B cell (primary cell): ENCODE data around the gene MDGA2. TPM values are rescaled to one million over a fixed set of nuclear protein-coding genes. Genes with fewer than 3 reads are reported as not detected.

ENCODE experiments used
- ATAC-seq: fragments of 200-7000 bp; cut with Tn5 transposase; one replicate; pipeline ENCODE4 v1.10.0; 2021; ENCODE audit warnings: low read depth, mild to moderate bottlenecking, moderate number of reproducible peaks, moderate library complexity
- CTCF ChIA-PET: fragments of 350-600 bp; sonication (Branson Sonifier 250); formaldehyde crosslinking; loops from one replicate; lab custom pipeline; 2021; ENCODE audit warnings: antibody characterized with exemption, inconsistent platforms; lab: Charles Lee
- POLR2A ChIA-PET: fragments of 350-600 bp; sonication (Branson Sonifier 250); formaldehyde crosslinking; loops from one replicate; lab custom pipeline; 2021; ENCODE audit warnings: antibody characterized with exemption; lab: Charles Lee
- DNase-seq: peaks from one replicate; pipeline ENCODE4 v3.0.0; 2013
- H2AFZ ChIP-seq: 2 replicates; pipeline ENCODE4 v1.6.1; 2012; ENCODE audit warnings: mild to moderate bottlenecking, low read depth, low read length; ENCODE audit not compliant: insufficient read depth, poor library complexity, severe bottlenecking
- H3K27ac ChIP-seq, 2 donors: 1 replicate in 1 of 2; 2 replicates in 1 of 2; pipeline ENCODE4 v1.5.1; 2012 to 2013; ENCODE audit warnings: low read length in 2 of 2, mild to moderate bottlenecking in 2 of 2, moderate library complexity in 1 of 2
- H3K27me3 ChIP-seq, 4 experiments: fragments of 200-600 bp in 1 of 4; sonication (generic) in 1 of 4; replicated peaks in 1 of 4; 1 replicate in 2 of 4; 2 replicates in 2 of 4; pipeline versions ENCODE4 v1.6.1 to v1.7.0; 2013 to 2016; ENCODE audit warnings: low read length in 3 of 4, mild to moderate bottlenecking in 2 of 4, mixed read lengths in 1 of 4, moderate library complexity in 1 of 4; ENCODE audit not compliant: insufficient read depth in 4 of 4, control insufficient read depth in 3 of 4; ENCODE audit errors: control extremely low read depth in 1 of 4
- H3K36me3 ChIP-seq, 2 experiments: replicated peaks in 1 of 2; 1 replicate in 1 of 2; 2 replicates in 1 of 2; pipeline versions ENCODE4 v1.6.1 to v1.7.1; 2013; ENCODE audit warnings: low read length in 1 of 2; ENCODE audit not compliant: insufficient read depth in 2 of 2, control insufficient read depth in 1 of 2; ENCODE audit errors: control extremely low read depth in 1 of 2, extremely low read depth in 1 of 2
- H3K4me1 ChIP-seq, 2 donors: fragments of 200-600 bp in 1 of 2; sonication (generic) in 1 of 2; 1 replicate in 1 of 2; 2 replicates in 1 of 2; pipeline versions ENCODE4 v1.5.1 to v1.6.1; 2013 to 2017; ENCODE audit warnings: low read length in 2 of 2; ENCODE audit not compliant: control insufficient read depth in 2 of 2, insufficient read depth in 2 of 2
- H3K4me2 ChIP-seq: replicated peaks from 2 replicates; pipeline ENCODE3; 2012; ENCODE audit warnings: mild to moderate bottlenecking, low read depth, low read length; ENCODE audit not compliant: poor library complexity, severe bottlenecking
- H3K4me3 ChIP-seq, 5 experiments: fragments of 200-600 bp in 1 of 5; sonication (generic) in 1 of 5; 1 replicate in 3 of 5; 2 replicates in 2 of 5; pipeline versions ENCODE4 v1.5.1 to v1.7.0; 2011 to 2016; ENCODE audit warnings: low read length in 4 of 5, mild to moderate bottlenecking in 4 of 5, low read depth in 2 of 5, control low read depth in 1 of 5, moderate library complexity in 1 of 5; ENCODE audit not compliant: insufficient read depth in 1 of 5; ENCODE audit errors: control extremely low read depth in 1 of 5, extremely low read depth in 1 of 5
- H3K79me2 ChIP-seq: fragments of 200-600 bp; sonication (generic); one replicate; pipeline ENCODE4 v1.6.0; 2016; ENCODE audit warnings: low read length; ENCODE audit not compliant: control insufficient read depth, insufficient read depth
- H3K9ac ChIP-seq: fragments of 200-600 bp; sonication (generic); 2 replicates; pipeline ENCODE4 v1.6.1; 2017; ENCODE audit warnings: mild to moderate bottlenecking, low read length, moderate library complexity
- H3K9me3 ChIP-seq, 3 donors: one replicate each; pipeline versions ENCODE4 v1.6.1 to v1.7.1; 2013; ENCODE audit warnings: low read length in 2 of 3; ENCODE audit not compliant: control insufficient read depth in 2 of 3, insufficient read depth in 1 of 3; ENCODE audit errors: control extremely low read depth in 1 of 3
- H4K20me1 ChIP-seq: 2 replicates; pipeline ENCODE4 v1.6.0; 2012; ENCODE audit warnings: mild to moderate bottlenecking, low read length; ENCODE audit not compliant: insufficient read depth, control insufficient read depth, poor library complexity, severe bottlenecking
- H3K27ac Mint-ChIP-seq: one replicate; pipeline ENCODE4 v1.8.0; 2021; ENCODE audit warnings: mixed read lengths
- H3K27me3 Mint-ChIP-seq: one replicate; pipeline ENCODE4 v1.8.0; 2021; ENCODE audit warnings: mixed read lengths
- H3K4me1 Mint-ChIP-seq: one replicate; pipeline ENCODE4 v1.8.0; 2021; ENCODE audit warnings: mixed read lengths
- H3K4me3 Mint-ChIP-seq: one replicate; pipeline ENCODE4 v1.8.0; 2021; ENCODE audit warnings: mixed read lengths
- H3K9me3 Mint-ChIP-seq: one replicate; pipeline ENCODE4 v1.8.0; 2022; ENCODE audit warnings: mixed read lengths; ENCODE audit not compliant: insufficient read depth
- CTCF ChIP-seq: fragments of 200-600 bp; IDR thresholded peaks from one replicate; pipeline ENCODE4 v1.8.0; 2022; ENCODE audit warnings: antibody characterized with exemption, mild to moderate bottlenecking
- EZH2 ChIP-seq: IDR thresholded peaks from 2 replicates; pipeline ENCODE4 v1.6.1; 2012; ENCODE audit warnings: borderline replicate concordance, low read depth, mild to moderate bottlenecking, moderate library complexity, low read length; ENCODE audit not compliant: insufficient read depth, poor library complexity, severe bottlenecking
- WGBS: methylation state at CpG from one replicate; pipeline ENCODE4 v1.1.5; 2013; ENCODE audit warnings: missing lambda C conversion rate; ENCODE audit not compliant: insufficient coverage; 5-methylcytosine and 5-hydroxymethylcytosine counted together
- intact Hi-C: fragments of 100-400 bp; cut with micrococcal nuclease; formaldehyde crosslinking; loops from one replicate; pipeline ENCODE4 v1.10.0; 2022
- polyA plus RNA-seq: library from polyadenylated mRNA; depleted of rRNA; stranded (reverse); fragments of >200 nt; gene quantifications from 2 replicates; pipeline ENCODE4 v1.2.3, GENCODE V29; 2012
- total RNA-seq, 2 donors: library from RNA; stranded (reverse); fragments of 120-200 nt in 1 of 2; gene quantifications; 1 replicate in 1 of 2; 2 replicates in 1 of 2; pipeline versions ENCODE4 v1.2.3 to v1.2.4, GENCODE V29; 2013 to 2022

MDGA2 gene
- total and polyA plus RNA-seq, 2 donors (not counting 1 experiment from before 2014, with no cell fraction given) = not detected

DNA sequence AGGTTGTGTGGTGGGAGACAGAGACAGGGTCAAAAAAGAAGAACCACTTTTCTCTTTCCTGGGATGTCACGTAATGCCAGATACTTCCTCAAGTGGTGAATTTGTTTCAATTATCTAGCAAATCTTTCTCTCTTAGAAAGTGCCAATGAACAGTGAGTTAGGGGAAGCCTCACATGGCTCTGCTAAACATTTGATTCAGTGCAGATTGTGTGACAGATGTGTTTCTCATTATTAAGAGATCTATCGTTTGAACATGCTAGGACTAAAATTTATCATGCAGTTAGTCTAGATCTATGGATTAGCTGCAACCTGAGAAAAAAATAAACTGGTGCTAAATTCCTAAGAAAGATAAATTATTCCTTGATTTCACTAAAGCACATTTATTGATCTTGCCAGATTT lies 247.8 kb downstream of the MDGA2 start:
- intact Hi-C loops = no loop called here
- no peak overlapping the region for H3K27ac Mint-ChIP-seq
- no peaks in the 10 kb centered on the region for H3K9me3 Mint-ChIP-seq
- H3K4me3 Mint-ChIP-seq = no peak overlapping the region
- POLR2A ChIA-PET = no interaction called here
- no peak overlapping the region for H3K9ac ChIP-seq
- H3K79me2 ChIP-seq = no peaks in the 10 kb centered on the region
- WGBS = no CpG with 5 or more reads among the region's 2 CpGs
- H3K27me3 Mint-ChIP-seq = no peaks in the 10 kb centered on the region
- DNase-seq (no peak), ATAC-seq (no peak)
- no peak for TF ChIP-seq EZH2
- H3K4me1 ChIP-seq = no peaks in the 10 kb centered on the region
- no peak overlapping the region for H3K4me2 ChIP-seq
- no peaks in the 10 kb centered on the region for H3K4me1 Mint-ChIP-seq
- H4K20me1 ChIP-seq = no peaks in the 10 kb centered on the region
- no peaks in the 10 kb centered on the region for H3K36me3 ChIP-seq
- CTCF ChIA-PET = no interaction called here
- H2AFZ ChIP-seq = no peak overlapping the region
- no peak overlapping the region for H3K27ac ChIP-seq
- no peak overlapping the region for H3K4me3 ChIP-seq
- H3K9me3 ChIP-seq = no peaks in the 10 kb centered on the region
- no peaks in the 10 kb centered on the region for H3K27me3 ChIP-seq

DNA sequence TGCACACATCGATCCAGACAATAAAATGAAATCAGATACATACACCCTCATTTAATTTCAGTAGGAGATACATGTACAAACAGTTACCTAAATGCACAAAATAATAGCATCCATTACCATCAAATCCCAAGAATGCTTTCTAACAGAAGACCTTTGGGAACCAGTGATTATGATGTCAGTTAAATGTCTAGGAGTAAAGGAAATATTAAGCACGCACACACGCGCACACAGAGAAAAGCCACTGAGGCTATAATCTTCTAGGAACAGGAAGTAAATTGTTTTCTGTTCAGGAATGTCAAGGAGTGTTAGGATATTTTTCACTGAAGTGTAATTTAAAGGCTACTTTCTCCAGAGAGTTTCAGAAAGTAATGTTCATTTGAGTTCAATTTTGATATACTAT lies 250.1 kb downstream of the MDGA2 start:
- Histone ChIP-seq H3K9ac (no peak overlapping the region), H3K36me3 (no peaks in the 10 kb centered on the region), H3K27ac (no peak overlapping the region), H3K4me2 (no peak overlapping the region), H2AFZ (no peak overlapping the region), H3K27me3 (no peaks in the 10 kb centered on the region), H3K4me1 (no peaks in the 10 kb centered on the region), H4K20me1 (no peaks in the 10 kb centered on the region), H3K79me2 (no peaks in the 10 kb centered on the region), H3K9me3 (no peaks in the 10 kb centered on the region), H3K4me3 (no peak overlapping the region)
- DNase-seq (no peak), ATAC-seq (no peak)
- TF ChIP-seq EZH2 = no peak
- no peak for TF ChIP-seq CTCF
- POLR2A ChIA-PET = no interaction called here
- 100% methylated on average over 3 of the region's 4 CpGs for WGBS
- CTCF ChIA-PET = no interaction called here
- intact Hi-C loops = no loop called here
- no peaks in the 10 kb centered on the region for H3K27me3 Mint-ChIP-seq
- H3K4me1 Mint-ChIP-seq = no peaks in the 10 kb centered on the region
- H3K9me3 Mint-ChIP-seq = no peaks in the 10 kb centered on the region
- no peak overlapping the region for H3K4me3 Mint-ChIP-seq
- H3K27ac Mint-ChIP-seq = no peak overlapping the region
